NCI-H524 treated with DMSO at 0.1 percent for 48 hours (cell line): ENCODE data around the gene STYX.
A peak's percentile ranks its signal among the peaks of the same experiment; 100 is the strongest.

ENCODE experiments used
- DNase-seq: peaks from one replicate; lab custom pipeline; 2025; lab: John Stamatoyannopoulos, UW

Gene STYX

DNA sequence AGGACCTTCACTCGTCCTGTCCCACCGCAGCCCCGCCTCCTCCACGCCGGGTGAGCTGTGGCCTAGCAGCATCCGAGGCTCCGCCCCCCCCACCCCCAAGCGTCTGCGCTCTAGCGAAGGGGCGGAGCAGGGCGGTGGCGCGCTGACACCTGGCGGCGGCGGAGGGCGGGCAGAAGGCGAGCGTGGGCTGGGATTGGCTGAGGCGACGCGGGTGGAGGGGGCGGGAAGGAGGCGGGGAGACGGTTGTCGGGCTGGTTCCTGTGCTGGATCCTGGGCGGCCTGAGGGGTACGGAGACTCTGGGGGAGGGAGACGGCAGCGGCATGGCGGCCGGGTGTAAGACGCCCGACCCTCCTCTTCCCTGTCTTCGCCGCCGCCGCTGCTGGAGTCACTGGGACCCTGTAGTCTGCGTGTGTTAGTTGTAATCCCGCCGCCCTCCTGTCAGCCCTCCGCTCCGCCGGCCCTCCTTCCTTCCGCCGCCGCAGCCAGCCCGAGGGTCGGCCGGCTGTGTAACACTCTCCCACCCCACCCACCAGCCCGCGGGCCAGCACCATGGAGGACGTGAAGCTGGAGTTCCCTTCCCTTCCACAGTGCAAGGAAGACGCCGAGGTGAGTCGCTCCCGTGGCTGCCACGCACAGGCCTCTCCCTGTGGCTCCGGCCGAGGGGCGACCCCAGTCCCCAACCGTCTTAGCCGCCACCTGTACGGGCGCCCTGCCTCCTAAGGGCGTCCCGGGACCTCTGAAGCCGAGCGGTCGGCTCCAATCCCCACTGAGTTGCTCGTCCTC lies at the start of gene STYX:
Gene STYX (plus strand): TSS at position 242 of the 784 bp plus-strand sequence. CDS start 309 bp downstream, at position 551.
- peak; percentile 94 for DNase-seq

GRCh38 chr14:52683985-52684520 lies 45.9 kb upstream of the STYX start:
- no peak for DNase-seq

DNA sequence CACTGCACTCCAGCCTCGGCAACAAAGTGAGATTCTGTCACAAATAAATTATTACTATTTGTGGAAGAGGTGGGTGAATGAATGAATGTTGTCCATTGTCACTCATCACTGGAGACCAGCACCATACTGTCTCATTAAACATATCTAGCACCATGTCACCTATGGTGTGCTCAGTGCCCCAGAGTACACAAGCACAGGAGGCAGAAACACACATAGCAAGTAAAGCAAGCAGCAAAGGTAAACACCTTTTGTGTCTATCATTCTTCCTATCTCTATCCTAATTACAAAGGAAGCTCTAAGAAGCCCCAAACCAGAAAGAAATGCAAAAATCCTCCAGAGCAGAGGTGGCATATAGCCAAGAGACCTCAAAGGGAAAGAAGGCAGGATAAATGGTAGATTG lies 43.8 kb upstream of the STYX start:
- no peak for DNase-seq

DNA sequence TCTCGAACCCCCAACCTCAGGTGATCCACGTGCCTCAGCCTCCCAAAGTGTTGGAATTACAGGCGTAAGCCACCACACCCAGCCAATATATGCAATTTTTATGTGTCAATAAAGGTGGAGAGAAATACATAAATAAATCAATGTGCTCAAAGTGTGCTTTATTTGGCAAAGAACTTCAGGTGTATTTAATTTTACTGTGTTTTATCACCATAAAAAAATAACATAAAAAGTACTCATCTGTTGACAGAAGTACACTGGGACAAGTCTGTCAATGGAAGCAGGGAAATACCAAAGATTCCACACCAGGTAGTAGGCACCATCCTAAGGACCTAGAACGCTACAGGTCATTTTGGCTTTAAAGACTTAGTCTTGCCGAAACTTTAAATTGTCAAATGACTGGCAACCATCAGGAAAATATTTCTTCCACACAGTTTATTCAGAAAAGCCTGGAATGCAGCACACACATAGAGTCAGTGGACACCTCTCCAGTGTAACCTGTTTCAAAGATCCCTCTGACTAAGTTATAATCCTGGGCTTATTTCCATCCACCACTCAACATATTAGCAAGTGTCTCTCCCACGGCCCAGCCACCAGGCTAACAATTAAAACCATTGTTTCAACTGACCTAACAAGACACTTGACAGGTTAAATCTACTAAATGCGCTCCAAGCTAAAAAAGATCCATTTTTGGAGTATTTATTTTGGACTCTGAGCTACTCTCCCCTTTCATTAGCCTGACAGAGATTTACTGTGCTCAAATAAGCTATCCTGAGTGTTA lies 38.8 kb upstream of the STYX start:
- DNase-seq = no peak

DNA sequence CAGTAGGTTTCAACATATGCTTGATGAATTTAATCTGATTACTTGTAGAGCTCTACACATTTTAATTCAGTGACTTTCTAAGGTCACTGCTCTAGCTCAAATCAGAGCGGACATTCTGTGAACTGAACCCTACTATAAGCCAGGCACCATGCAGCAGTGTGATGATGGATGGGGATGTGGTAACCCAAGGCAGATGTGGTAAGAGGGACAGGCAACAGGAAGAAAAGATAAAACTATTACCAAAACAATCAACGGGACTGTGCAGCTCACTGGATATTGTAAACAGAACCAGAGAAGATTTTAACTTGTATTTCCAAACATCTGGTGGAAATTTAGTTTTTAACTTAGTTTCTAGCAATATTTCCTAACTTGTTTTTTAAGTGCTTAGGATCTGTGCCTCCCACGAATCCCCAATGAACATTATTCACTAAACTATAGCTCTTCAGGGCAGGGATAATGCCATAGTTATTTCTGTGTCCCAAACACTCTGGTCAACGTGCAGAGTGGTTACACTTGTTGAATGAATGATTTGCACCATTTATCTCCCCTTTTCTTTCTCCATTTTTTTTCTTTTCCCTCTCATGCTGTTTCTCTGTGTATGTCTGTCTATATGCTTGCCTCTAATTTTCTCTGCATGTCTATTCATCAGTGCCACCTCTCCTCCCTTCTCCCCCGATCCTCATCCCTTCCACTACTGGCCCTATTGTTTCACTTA lies 37.6 kb upstream of the STYX start:
- DNase-seq = no peak

DNA sequence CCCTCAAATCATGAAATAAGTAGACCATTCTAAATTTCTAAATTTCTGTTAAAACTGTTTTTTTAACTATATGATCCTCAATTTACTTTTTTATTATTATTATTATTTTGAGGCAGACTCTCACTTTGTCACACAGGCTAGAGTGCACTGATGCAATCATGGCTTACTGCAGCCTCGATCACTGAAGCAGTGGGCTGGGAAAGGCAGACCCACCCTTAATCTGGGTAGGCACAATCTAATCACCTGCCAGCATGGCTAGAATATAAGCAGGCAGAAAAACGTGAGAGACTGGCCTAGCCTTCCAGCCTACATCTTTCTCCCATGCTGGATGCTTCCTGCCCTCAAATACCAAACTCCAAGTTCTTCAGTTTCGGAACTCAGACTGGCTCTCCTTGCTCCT lies 36.9 kb upstream of the STYX start:
- no peak for DNase-seq

GRCh38 chr14:52693532-52693931 lies 36.4 kb upstream of the STYX start:
- DNase-seq = no peak

GRCh38 chr14:52694761-52695480 lies 35.0 kb upstream of the STYX start:
- DNase-seq = no peak

GRCh38 chr14:52695481-52696091 lies 34.4 kb upstream of the STYX start, which contains the start of gene ERO1A:
ERO1A (minus strand) TSS chr14:52695558; CDS start chr14:52695481, 77 bp downstream.
- DNase-seq = no peak

DNA sequence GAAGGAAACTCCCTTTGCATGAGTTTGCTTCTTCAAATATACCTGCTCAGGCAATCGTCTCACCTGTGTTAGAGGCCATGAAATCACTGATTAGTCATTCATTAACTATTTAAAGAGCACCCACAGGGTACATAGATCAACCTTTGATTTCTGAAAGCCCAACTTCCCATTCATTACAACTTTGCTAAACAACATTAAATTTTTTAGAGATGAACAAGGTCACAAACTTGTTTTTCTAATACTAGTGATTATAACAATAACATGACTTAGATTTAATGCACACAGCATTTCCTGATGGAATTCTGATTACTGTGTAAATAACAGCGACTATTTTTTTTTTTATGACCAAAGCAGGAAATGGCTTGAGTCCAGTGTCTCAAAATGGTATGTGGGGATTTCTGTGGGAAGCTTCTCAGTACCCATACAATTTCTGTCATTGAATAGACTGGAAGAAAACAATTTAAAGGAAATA lies 29.2 kb upstream of the STYX start:
- DNase-seq = no peak

DNA sequence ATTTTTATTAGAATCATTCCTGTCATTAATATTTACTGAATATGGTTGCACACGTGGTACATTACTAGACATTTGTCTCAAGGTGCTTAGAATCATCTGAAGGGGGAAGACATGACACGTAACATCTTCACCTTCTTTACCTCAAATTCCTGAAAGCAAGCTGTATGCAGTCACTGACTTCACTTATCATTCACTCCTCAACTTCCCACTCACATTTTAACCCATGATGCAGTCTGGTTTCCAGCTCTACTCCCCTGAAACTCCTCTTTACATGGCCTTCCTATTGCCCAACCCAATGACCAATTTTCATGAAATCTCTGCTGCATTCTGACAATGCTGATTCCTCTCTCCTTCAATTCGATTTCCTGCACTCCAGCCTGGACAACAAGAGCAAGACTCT lies 28.7 kb upstream of the STYX start:
- no peak for DNase-seq

DNA sequence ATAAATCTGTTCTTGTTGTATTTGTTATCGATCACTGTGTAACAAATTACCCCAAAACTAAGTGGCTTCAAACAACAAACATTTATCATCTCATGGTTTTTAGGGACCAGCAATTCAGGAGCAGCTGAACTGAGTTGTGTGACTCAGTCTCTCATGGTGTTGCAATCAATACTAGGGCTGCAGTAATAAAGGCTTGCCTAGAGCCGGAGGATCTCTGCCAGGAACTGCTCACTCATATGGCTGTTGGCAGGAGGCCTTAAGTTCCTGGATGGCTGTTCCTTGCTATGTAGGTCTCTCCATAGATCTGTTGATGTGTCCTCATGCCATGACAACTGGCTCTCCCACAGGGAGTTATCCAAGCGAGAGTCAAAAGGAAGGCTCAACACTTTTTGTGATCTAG lies 26.7 kb upstream of the STYX start:
- no peak for DNase-seq

DNA sequence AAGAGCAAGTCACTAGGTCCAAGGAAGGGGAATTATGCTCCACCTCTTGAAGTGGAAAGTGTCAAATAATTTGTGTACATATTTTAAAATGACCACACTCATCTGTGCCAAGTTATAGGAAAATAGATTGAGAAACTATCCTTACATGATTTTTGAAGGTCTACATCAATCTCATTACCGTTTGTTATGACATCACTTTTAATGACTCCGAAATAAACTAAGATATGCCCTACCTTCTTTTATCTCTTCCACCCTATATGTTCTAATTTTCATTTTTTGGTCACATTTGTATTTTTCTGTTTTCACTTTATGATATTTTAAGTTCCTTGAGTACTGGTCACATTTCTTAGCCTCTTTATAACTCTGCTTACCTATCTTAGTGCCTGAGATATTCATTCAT lies 26.3 kb upstream of the STYX start:
- DNase-seq = no peak

- DNase-seq = no peak
These were observed 23.7 kb upstream of the STYX start for GRCh38 chr14:52706286-52706685.

DNA sequence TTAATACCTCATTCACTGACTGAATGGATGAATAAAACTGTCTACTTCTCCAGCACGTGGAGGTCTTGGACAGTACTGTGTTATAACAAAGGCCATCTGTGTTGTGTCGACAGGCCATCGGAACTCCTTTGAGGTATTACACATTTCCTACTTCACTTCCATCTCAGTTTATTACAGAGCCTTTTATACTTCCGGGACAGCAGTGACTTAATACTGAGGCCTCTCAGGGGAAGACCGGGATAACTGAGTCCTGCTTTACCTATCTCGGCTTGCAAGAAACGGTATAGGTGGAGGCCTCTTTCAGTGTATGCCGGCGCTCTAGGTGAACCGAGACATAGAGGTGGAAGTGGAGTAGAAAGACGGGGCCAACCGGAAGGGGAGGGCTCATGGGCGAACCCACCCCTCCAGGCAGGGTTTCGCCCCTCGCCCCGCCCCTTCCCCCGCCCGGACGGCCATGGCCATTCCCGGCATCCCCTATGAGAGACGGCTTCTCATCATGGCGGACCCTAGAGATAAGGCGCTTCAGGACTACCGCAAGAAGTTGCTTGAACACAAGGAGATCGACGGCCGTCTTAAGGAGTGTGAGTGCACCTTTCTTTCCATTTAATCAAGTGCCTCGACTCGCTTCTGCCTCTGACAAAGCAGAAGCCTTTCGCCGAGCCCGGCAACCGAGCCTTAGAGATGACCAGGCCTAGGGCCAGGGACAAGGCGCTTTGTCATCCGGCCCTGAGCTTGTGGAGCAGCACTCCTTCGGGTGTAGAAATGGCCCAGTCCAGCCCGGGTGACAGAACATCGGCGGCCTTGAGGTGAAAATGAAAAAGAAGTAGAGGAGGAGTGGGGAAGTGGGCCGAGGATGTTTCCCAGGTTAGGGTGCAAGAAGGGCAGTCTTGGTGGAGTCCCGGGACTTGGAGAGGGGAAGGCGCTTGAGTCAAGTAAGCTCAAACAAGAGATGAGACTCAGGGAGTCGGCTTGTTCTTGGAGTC lies 23.0 kb upstream of the STYX start, which contains the start of gene PSMC6:
Gene PSMC6 (plus strand): TSS at position 477 of the 983 bp plus-strand sequence. CDS start 20 bp downstream, at position 497.
- DNase-seq = peak; percentile 89

DNA sequence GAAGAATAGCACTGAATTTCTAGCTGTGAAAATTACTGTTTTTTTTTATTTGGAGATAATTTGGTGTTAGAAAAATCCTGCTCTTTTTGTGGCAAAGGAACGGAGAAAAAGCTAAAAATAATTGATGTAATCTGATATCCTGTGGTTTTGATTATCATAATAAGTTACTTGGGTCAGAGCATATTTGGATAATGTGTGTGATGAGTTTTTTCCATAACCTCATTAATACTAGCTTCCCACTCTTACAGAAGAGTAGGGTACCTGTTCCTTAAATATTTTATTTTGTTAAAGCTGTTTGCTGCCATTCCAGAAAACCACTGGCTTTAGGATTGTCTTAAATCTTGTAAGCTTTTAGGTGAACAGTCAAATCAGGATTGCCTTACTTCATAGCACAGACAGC lies 18.3 kb upstream of the STYX start:
- DNase-seq = no peak

GRCh38 chr14:52716155-52716554 lies 13.8 kb upstream of the STYX start:
- no peak for DNase-seq

- DNase-seq = no peak
These were observed 6.2 kb upstream of the STYX start for GRCh38 chr14:52723514-52724359.

- DNase-seq = no peak
These were observed 5.7 kb upstream of the STYX start for GRCh38 chr14:52724360-52724644.
